Fibroblast of lung (primary cell): ENCODE measurements around the gene HTT. TPM values are rescaled to one million over a fixed set of nuclear protein-coding genes. Genes with fewer than 3 reads are reported as not detected.

Experiments used
- DNase-seq, 2 donors: peaks; one replicate each; pipeline versions ENCODE4 v3.0.0 to v3.0.0-alpha.2; 2010; ENCODE audit warnings: low read depth in 2 of 2
- H2AFZ ChIP-seq: 2 replicates; pipeline ENCODE4 v1.5.1; 2012; ENCODE audit warnings: low read length, control low read depth, inconsistent platforms
- H3K27ac ChIP-seq: 2 replicates; pipeline ENCODE4 v1.5.1; 2011; ENCODE audit warnings: low read length, control low read depth; ENCODE audit not compliant: insufficient read depth
- H3K27me3 ChIP-seq: 2 replicates; pipeline ENCODE4 v1.5.1; 2011; ENCODE audit warnings: mild to moderate bottlenecking, low read length; ENCODE audit not compliant: control insufficient read depth, insufficient read depth
- H3K36me3 ChIP-seq: 2 replicates; pipeline ENCODE4 v1.5.1; 2011; ENCODE audit warnings: low read length; ENCODE audit not compliant: control insufficient read depth, insufficient read depth
- H3K4me1 ChIP-seq: 2 replicates; pipeline ENCODE4 v1.5.1; 2011; ENCODE audit warnings: low read length; ENCODE audit not compliant: control insufficient read depth, insufficient read depth; ENCODE audit errors: extremely low read depth
- H3K4me2 ChIP-seq: 2 replicates; pipeline ENCODE4 v1.5.1; 2011; ENCODE audit warnings: low read length, control low read depth; ENCODE audit not compliant: insufficient read depth; ENCODE audit errors: extremely low read depth
- H3K4me3 ChIP-seq, 4 experiments: fragments of 200-600 bp in 1 of 4; sonication (generic) in 1 of 4; replicated peaks in 1 of 4; 2 replicates each; pipeline ENCODE4 v1.5.1; 2011 to 2016; ENCODE audit warnings: low read length in 4 of 4, low read depth in 3 of 4, mild to moderate bottlenecking in 3 of 4, control low read depth in 2 of 4, inconsistent platforms in 1 of 4, mixed read lengths in 1 of 4; ENCODE audit not compliant: insufficient read depth in 1 of 4; ENCODE audit errors: control extremely low read depth in 1 of 4
- H3K79me2 ChIP-seq: 2 replicates; pipeline ENCODE4 v1.5.1; 2012; ENCODE audit warnings: mild to moderate bottlenecking, low read length, inconsistent platforms; ENCODE audit not compliant: control insufficient read depth, insufficient read depth
- H3K9ac ChIP-seq: 2 replicates; pipeline ENCODE4 v1.5.1; 2011; ENCODE audit warnings: mild to moderate bottlenecking, low read length, control low read depth; ENCODE audit not compliant: insufficient read depth
- H3K9me3 ChIP-seq: 2 replicates; pipeline ENCODE4 v1.5.1; 2012; ENCODE audit warnings: low read depth, low read length; ENCODE audit not compliant: control insufficient read depth, insufficient read depth
- H4K20me1 ChIP-seq: 2 replicates; pipeline ENCODE4 v1.5.1; 2011; ENCODE audit warnings: low read length; ENCODE audit not compliant: control insufficient read depth, insufficient read depth; ENCODE audit errors: extremely low read depth
- EZH2 ChIP-seq: IDR thresholded peaks from 2 replicates; pipeline ENCODE4 v1.5.1; 2012; ENCODE audit warnings: low read length, control low read depth, mild to moderate bottlenecking; ENCODE audit errors: missing control alignments
- polyA plus RNA-seq, 2 donors: library from polyadenylated mRNA; depleted of rRNA in 1 of 2; stranded (reverse) in 1 of 2; unstranded in 1 of 2; fragments of >200 nt; gene quantifications; 2 replicates each; pipeline ENCODE4 v1.2.1, GENCODE V29; 2011 to 2012; ENCODE audit warnings: missing spikeins in 1 of 2
- total RNA-seq: library from RNA; depleted of rRNA; stranded (reverse); fragments of >200 nt; gene quantifications from 2 replicates; pipeline ENCODE4 v1.2.1, GENCODE V29; 2014
- TF ChIP-seq, protein P1 (sequence below), 2 donors: IDR thresholded peaks in 1 of 2; conservative IDR thresholded peaks in 1 of 2; 1 replicate in 1 of 2; 2 replicates in 1 of 2; pipeline ENCODE4 v1.5.1; 2011 to 2012; ENCODE audit warnings: low read length in 2 of 2, control low read depth in 1 of 2, inconsistent platforms in 1 of 2, low read depth in 1 of 2, mild to moderate bottlenecking in 1 of 2

The HTT gene
- total and polyA plus RNA-seq, 2 donors (not counting 1 experiment from before 2014, with no cell fraction given): 13.2 to 41.8 TPM

DNA sequence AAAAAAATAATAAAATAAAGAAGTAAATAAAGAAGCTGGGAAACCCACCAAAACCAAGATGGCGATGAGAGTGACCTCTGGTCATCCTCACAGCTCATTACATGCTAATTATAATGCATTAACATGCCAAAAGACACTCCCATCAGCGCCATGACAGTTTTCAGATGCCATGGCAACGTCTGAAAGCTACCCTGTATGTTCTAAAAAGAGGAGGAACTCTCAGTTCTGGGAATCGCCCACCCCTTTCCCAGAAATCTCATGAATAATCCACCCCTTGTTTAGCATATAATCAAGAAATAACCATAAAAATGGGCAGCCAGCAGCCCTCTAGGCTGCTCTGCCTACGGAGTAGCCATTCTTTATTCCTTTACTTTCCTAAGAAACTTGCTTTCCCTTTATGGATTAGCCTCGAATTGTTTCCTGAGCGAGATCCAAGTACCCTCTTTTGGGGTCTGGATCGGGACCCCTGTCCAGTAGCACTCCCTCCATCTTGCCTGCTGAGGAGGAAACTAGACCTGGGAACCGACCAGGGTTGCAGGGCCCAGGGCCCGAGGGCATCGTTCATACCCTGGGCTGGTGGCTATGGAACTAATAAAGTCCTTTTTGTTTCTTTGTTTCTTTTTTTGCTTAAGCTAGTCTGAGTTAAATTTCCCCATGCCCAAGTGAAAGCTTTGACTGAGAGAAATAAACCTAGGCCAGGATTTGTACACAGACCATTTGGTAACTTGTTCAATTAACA lies 31.0 kb upstream of the HTT start:
- no peak for DNase-seq
- Histone ChIP-seq H3K27ac (no peak overlapping the region), H3K4me2 (no peak overlapping the region), H3K36me3 (no peaks in the 10 kb centered on the region), H2AFZ (no peak overlapping the region), H3K27me3 (no peaks in the 10 kb centered on the region), H3K9me3 (no peaks in the 10 kb centered on the region), H3K9ac (no peak overlapping the region), H4K20me1 (no peaks in the 10 kb centered on the region), H3K79me2 (no peaks in the 10 kb centered on the region), H3K4me3 (no peak overlapping the region), H3K4me1 (peaks cover 2% of the 10 kb centered on the region)
- TF ChIP-seq EZH2: no peak
- TF ChIP-seq, protein P1, sequence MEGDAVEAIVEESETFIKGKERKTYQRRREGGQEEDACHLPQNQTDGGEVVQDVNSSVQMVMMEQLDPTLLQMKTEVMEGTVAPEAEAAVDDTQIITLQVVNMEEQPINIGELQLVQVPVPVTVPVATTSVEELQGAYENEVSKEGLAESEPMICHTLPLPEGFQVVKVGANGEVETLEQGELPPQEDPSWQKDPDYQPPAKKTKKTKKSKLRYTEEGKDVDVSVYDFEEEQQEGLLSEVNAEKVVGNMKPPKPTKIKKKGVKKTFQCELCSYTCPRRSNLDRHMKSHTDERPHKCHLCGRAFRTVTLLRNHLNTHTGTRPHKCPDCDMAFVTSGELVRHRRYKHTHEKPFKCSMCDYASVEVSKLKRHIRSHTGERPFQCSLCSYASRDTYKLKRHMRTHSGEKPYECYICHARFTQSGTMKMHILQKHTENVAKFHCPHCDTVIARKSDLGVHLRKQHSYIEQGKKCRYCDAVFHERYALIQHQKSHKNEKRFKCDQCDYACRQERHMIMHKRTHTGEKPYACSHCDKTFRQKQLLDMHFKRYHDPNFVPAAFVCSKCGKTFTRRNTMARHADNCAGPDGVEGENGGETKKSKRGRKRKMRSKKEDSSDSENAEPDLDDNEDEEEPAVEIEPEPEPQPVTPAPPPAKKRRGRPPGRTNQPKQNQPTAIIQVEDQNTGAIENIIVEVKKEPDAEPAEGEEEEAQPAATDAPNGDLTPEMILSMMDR (conservative IDR thresholded peaks at IDR 0.05 in 1 of 2, IDR thresholded peaks at IDR 0.05 in 1 of 2; ENCODE audit: low read depth in 1 of 2, low read length in 2 of 2): no peak

DNA sequence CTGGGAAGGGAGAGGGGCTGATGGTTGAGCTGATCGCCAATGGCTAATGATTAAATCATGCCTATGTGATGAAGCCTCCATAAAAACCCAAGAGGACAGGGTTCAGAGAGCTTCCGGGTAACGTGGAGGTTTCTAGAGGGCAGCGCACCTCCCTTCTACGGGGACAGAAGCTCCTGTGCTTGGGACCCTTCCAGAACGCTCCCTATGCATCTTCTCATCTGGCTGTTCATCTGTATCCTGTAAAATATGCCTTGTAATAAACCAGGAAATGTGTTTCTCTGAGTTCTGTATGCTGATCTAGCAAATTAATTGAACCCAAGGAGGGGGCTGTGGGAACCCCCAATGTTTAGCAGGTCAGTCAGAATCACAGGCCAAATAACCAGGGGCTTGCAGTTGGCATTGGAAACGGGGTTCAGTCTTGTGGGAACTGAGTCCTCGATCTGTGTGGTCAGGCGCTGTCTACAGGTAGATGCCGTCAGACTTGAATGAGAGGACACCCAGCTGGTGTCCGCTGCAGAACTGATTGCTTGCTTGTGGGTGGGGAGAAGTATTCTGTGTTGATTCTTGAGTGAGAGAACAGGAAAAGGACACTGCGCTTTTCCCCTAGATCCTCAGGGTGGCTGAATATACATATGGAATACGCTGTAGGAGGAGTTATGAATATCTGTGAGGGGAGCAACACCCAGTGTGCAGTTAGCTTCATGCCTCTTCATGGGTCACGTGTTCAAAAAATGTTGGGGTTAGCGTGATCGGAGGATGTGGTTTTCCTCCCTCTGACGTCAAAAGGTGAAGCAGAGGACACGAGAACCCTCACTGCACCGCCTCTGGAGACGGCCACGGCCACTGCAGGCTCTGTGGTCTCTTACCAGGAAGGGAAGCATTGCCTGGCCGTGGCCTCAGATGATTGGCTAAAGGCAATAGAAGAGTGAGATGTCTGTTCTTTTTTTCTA lies 29.3 kb upstream of the HTT start:
- TF ChIP-seq, protein P1 (conservative IDR thresholded peaks at IDR 0.05 in 1 of 2, IDR thresholded peaks at IDR 0.05 in 1 of 2; ENCODE audit: low read depth in 1 of 2, low read length in 2 of 2): no peak
- TF ChIP-seq EZH2: no peak
- peak; percentile 55 to 63 for DNase-seq
- no peak overlapping the region for H3K4me2 ChIP-seq
- H3K27me3 ChIP-seq: no peaks in the 10 kb centered on the region
- no peaks in the 10 kb centered on the region for H3K79me2 ChIP-seq
- H3K4me3 ChIP-seq: no peak overlapping the region
- no peaks in the 10 kb centered on the region for H3K9me3 ChIP-seq
- H3K4me1 ChIP-seq: peaks cover 2% of the 10 kb centered on the region
- H3K27ac ChIP-seq: no peak overlapping the region
- no peak overlapping the region for H3K9ac ChIP-seq
- no peak overlapping the region for H2AFZ ChIP-seq
- no peaks in the 10 kb centered on the region for H3K36me3 ChIP-seq
- H4K20me1 ChIP-seq: no peaks in the 10 kb centered on the region

DNA sequence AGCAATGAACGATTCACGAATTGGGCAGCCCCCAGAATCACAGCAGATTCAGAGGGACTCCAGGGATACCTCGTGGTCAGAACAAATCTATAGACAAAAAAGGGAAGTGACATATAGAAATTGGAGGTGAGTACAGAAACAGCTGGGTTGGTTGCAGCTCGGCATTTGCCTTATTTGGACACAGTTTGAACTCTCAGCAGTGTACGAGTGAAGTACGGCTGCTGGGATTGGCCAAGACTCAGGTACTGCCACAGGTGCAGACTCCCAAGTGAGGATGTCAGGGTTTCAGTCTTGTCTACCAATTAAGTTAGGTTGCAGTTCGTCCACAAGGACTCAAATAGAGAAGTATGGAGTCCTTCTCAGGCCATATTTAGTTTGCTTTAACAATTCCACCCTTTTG lies 28.3 kb upstream of the HTT start:
- no peak overlapping the region for H3K27ac ChIP-seq
- no peak overlapping the region for H2AFZ ChIP-seq
- H3K4me1 ChIP-seq: peaks cover 2% of the 10 kb centered on the region
- no peaks in the 10 kb centered on the region for H3K79me2 ChIP-seq
- TF ChIP-seq, protein P1 (conservative IDR thresholded peaks at IDR 0.05 in 1 of 2, IDR thresholded peaks at IDR 0.05 in 1 of 2; ENCODE audit: low read depth in 1 of 2, low read length in 2 of 2): no peak
- TF ChIP-seq EZH2: no peak
- H3K4me2 ChIP-seq: no peak overlapping the region
- no peak for DNase-seq
- no peak overlapping the region for H3K9ac ChIP-seq
- H3K4me3 ChIP-seq: no peak overlapping the region
- no peaks in the 10 kb centered on the region for H3K27me3 ChIP-seq
- no peaks in the 10 kb centered on the region for H3K36me3 ChIP-seq
- no peaks in the 10 kb centered on the region for H3K9me3 ChIP-seq
- H4K20me1 ChIP-seq: no peaks in the 10 kb centered on the region
